AG04450 (cell line): Measurements from ENCODE around the gene ACTL7B. TPM values are rescaled to one million over a fixed set of nuclear protein-coding genes. Genes with fewer than 3 reads are reported as not detected.
"Not testable (repeated sequence)": the region's sequence is repeated elsewhere in the genome, so short reads cannot be mapped to it uniquely, and the experiment has no call there.

Experiments used
- CTCF ChIA-PET: fragments of 300-600, 350-600 bp; formaldehyde crosslinking; extraction: SDS; loops from one replicate; lab custom pipeline; 2022; ENCODE audit warnings: antibody characterized with exemption, inconsistent platforms; lab: Charles Lee
- POLR2A ChIA-PET: fragments of 350-600 bp; formaldehyde crosslinking; extraction: SDS; loops from one replicate; lab custom pipeline; 2021; ENCODE audit warnings: antibody characterized with exemption, inconsistent platforms; lab: Yijun Ruan, JAX
- DNase-seq: peaks from one replicate; pipeline ENCODE4 v3.0.0-alpha.2; 2011; ENCODE audit warnings: low read depth, low spot score
- H3K27ac ChIP-seq: one replicate; pipeline ENCODE4 v1.5.1; 2012; ENCODE audit warnings: low read depth, low read length, control low read depth
- H3K27me3 ChIP-seq: one replicate; pipeline ENCODE4 v1.6.0; 2012; ENCODE audit warnings: low read length; ENCODE audit not compliant: control insufficient read depth, insufficient read depth
- H3K4me3 ChIP-seq: 2 replicates; pipeline ENCODE4 v1.5.1; 2011; ENCODE audit warnings: mild to moderate bottlenecking, low read depth, low read length, control low read depth
- H3K9me3 ChIP-seq: 2 replicates; pipeline ENCODE4 v1.5.1; 2012; ENCODE audit warnings: low read length; ENCODE audit not compliant: control insufficient read depth, insufficient read depth
- CTCF ChIP-seq: IDR thresholded peaks from 2 replicates; pipeline ENCODE4 v1.5.1; 2011; ENCODE audit warnings: low read depth, low read length, control low read depth, inconsistent platforms
- polyA plus RNA-seq: library from polyadenylated mRNA; depleted of rRNA; stranded (reverse); fragments of >200 nt; gene quantifications from 2 replicates; pipeline ENCODE4 v1.2.3, GENCODE V29; 2011

ACTL7B gene
- polyA plus RNA-seq, 1 experiment = not detected

GRCh38 chr9:108897324-108898096 is 41.7 kb upstream of the ACTL7B start:
- H3K27ac ChIP-seq = no peak overlapping the region
- no peak overlapping the region for H3K4me3 ChIP-seq
- DNase-seq = no peak
- no peaks in the 10 kb centered on the region for H3K27me3 ChIP-seq
- H3K9me3 ChIP-seq = no peaks in the 10 kb centered on the region
- no peak for TF ChIP-seq CTCF
- POLR2A ChIA-PET = no interaction called here
- CTCF ChIA-PET = no interaction called here

DNA sequence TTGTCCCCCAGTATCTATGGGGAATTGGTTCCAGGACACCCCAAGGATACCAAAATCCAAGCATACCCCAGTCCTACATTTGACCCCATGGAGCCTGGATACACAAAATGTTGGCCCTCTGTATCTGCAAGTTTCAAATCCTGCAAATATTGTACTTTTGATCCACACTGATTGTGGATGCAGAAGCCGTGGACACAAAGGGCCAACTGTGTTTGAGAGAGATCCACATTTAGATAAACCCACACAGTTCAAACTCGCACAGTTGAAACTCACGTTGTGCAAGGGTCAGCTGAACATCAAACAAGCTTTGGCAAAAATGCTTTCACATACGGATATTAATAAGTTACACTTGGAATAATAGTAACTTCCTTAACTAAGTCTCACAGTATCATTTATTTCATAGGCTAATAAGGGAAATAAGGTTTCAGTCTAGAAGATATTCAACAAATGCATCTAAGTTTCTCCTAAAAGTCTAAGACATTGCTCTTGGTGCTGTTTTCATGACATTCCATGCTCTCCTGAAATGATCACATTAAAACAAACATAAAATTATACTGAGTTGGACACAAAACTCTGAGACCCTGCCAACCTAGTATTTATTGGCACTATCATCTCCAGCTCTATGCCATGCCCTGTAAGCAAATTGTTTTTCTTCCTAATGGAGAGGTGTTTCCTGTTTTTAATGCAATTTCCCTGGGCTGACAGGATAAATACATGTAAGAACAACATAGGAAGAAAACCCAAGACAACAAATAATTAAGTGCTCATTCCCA is 38.6 kb upstream of the ACTL7B start:
- Histone ChIP-seq H3K4me3 (no peak overlapping the region), H3K27me3 (no peaks in the 10 kb centered on the region), H3K9me3 (no peaks in the 10 kb centered on the region), H3K27ac (no peak overlapping the region)
- TF ChIP-seq CTCF = no peak
- DNase-seq = no peak
- CTCF ChIA-PET = no interaction called here
- POLR2A ChIA-PET = no interaction called here

DNA sequence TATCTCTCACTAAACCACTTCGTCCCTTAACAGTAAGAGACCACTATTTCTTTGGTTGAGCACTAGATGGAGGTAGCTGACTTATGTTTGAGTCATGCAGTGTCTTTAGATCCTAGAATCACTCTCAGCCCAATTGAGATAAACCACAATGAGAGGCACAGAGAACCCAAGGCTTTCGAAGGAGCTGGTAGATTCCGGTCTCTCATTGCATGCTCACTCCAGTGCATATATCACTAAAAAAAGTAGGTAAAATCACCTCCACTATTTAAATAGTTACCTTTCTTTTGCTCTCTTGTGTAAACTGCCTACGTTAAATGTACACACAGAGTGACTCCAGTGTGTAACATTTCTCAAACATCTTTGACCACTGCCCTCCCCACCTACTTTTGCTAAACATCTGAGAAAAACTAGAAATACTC is 33.9 kb upstream of the ACTL7B start:
- Histone ChIP-seq H3K27me3 (no peaks in the 10 kb centered on the region), H3K9me3 (no peaks in the 10 kb centered on the region), H3K27ac (no peak overlapping the region), H3K4me3 (no peak overlapping the region)
- no peak for DNase-seq
- peak; percentile 15; the same call in 1 of the 2 replicates for TF ChIP-seq CTCF
- POLR2A ChIA-PET = no interaction called here
- CTCF ChIA-PET = interaction anchor here (1.4 to 2.3 kb wide), 2 partner anchors 62 to 64 kb away, joined by 5 to 11 read pairs; no protein-coding TSS in a partner anchor

GRCh38 chr9:108886594-108887271 is 30.9 kb upstream of the ACTL7B start:
- H3K27ac ChIP-seq, CTCF ChIA-PET, H3K27me3 ChIP-seq, DNase-seq, POLR2A ChIA-PET, H3K9me3 ChIP-seq, H3K4me3 ChIP-seq: not testable (repeated sequence)

- Histone ChIP-seq H3K27me3 (no peaks in the 10 kb centered on the region), H3K27ac (peak overlapping the region; percentile 0), H3K4me3 (no peak overlapping the region), H3K9me3 (no peaks in the 10 kb centered on the region)
- ChIA-PET POLR2A (no interaction called here), CTCF (no interaction called here)
- peak; percentile 34 for DNase-seq
- TF ChIP-seq CTCF = no peak
Measured at GRCh38 chr9:108885643-108886348, 30.0 kb upstream of the ACTL7B start.
